HG03378 (cell line): ENCODE data around the gene CYTH2.

ENCODE experiments used
- ATAC-seq: cut with Tn5 transposase; IDR thresholded peaks from one replicate; pipeline ENCODE4 v1.9.1; 2021; ENCODE audit warnings: mild to moderate bottlenecking, moderate library complexity; ENCODE audit not compliant: unreplicated experiment

Gene CYTH2

GRCh38 chr19:48492925-48493717 lies 24.0 kb downstream of the CYTH2 start:
- peak; percentile 58 for ATAC-seq

GRCh38 chr19:48493718-48494401 lies 24.7 kb downstream of the CYTH2 start:
- peak; percentile 2 for ATAC-seq

- ATAC-seq: no peak
Observed at GRCh38 chr19:48495396-48495795, 26.2 kb downstream of the CYTH2 start.

GRCh38 chr19:48496959-48497727 lies 28.0 kb downstream of the CYTH2 start:
- ATAC-seq: no peak

- ATAC-seq: no peak
Observed at GRCh38 chr19:48497728-48498594, 28.8 kb downstream of the CYTH2 start.

GRCh38 chr19:48498595-48499311 lies 29.6 kb downstream of the CYTH2 start:
- ATAC-seq: no peak

GRCh38 chr19:48499316-48500090 lies 30.3 kb downstream of the CYTH2 start:
- no peak for ATAC-seq

GRCh38 chr19:48500830-48501493 lies 31.8 kb downstream of the CYTH2 start:
- ATAC-seq: no peak

GRCh38 chr19:48501494-48502349 lies 32.6 kb downstream of the CYTH2 start:
- ATAC-seq: no peak

- no peak for ATAC-seq
Observed at GRCh38 chr19:48502350-48503018, 33.3 kb downstream of the CYTH2 start.

- ATAC-seq: no peak
Observed at GRCh38 chr19:48506138-48506733, 37.1 kb downstream of the CYTH2 start.

GRCh38 chr19:48507911-48508439 lies 38.8 kb downstream of the CYTH2 start:
- ATAC-seq: no peak

GRCh38 chr19:48508729-48509411 lies 39.7 kb downstream of the CYTH2 start:
- ATAC-seq: no peak

- no peak for ATAC-seq
Observed at GRCh38 chr19:48509467-48510194, 40.5 kb downstream of the CYTH2 start.
